ENCODE data around the gene TRIM24.

The TRIM24 gene

GRCh38 chr7:138542183-138542582, 82.1 kb downstream of the TRIM24 start:
- no peak for DNase-seq

DNA sequence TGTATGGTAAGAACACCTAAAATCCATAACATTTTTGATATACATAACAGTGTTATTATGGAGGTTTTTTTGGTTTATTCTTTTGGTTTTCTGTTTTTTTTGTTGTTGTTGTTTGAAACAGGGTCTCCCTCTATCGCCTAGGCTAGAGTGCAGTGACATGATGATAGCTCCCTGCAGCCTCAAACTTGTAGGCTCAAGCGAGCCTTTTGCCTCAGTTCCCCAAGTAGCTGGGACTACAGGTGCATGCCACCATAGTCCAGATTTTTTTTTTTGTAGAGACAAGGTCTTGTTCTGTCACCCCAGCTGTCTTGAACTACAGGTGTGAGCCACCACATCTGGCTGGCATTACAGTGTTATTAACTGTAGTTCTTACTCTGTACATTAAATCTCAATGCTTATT, 83.7 kb downstream of the TRIM24 start:
- DNase-seq: no peak

DNA sequence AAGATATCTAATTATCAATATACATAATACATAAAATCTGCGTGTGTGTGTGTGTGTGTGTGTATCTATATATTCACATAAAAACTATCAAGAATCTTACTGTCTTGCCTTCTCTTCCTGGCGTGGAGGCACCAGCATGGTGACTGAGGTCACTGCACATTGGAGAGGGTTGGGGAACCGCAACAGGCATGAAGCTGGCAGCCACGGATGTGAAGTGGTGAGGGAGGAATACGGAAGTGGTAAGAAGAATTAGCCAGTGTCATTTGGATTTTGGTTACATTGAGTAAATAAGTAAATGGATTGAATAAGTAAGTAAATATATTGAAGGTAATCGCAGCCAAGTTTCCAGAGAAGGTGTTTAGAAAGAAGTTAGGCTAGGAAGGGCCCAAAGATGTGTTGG, 85.1 kb downstream of the TRIM24 start:
- DNase-seq: no peak

- DNase-seq: no peak
Measured at GRCh38 chr7:138546064-138546619, 86.1 kb downstream of the TRIM24 start.

DNA sequence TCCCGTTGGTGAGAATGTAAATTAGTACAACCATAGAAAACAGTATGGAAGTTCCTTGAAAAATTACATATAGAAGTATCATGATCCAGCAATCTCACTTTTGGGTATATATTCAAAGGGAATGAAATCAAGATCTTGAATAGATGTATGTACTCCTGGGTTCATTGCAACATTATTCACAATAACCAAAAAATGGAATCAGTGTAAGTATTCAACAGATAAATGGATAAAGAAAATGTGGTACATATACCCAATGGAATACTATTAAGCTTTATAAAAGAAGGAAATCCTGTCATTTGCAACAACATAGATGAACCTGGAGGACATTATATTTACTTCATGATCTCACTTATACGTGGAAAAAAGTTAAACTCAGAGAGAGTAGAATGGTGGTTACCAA, 86.8 kb downstream of the TRIM24 start:
- DNase-seq: no peak

DNA sequence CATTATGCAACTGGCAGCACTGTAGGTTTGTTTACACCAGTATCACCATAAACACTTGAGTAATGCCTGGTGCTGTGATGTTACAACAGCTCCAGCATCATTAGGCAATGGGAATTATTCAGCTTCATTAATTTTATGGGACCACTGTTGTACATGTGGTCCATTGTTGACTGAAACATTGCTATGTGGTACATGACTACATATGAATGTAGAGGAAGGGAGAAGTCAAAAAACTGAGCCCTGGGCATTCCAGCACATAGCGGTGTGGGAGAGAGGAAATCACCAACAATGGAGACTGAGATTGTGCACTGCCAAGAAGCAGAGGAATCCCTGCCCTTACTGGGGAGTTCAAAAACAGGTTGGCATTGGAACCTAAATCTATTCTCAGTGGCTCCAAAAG, 89.0 kb downstream of the TRIM24 start:
- DNase-seq: no peak

- DNase-seq: no peak
Measured at GRCh38 chr7:138550337-138550736, 90.3 kb downstream of the TRIM24 start.

DNA sequence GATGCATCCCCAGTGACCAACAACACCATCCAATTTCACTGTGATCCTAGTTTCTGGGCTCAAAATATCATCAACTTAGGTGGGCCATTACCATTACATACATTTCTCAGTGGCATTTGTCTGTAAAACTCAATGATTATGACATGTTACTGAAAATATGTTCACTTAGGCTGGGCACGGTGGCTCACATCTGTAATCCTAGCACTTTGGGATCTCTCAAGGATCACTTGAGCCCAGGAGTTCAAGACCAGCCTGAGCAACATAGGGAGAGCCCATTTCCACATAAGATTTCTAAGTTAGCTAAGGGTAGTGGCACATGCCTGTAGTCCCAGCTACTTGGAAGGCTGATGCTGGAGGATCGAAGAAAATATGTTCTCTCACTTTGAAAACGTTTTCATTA, 91.0 kb downstream of the TRIM24 start:
- DNase-seq: no peak

DNA sequence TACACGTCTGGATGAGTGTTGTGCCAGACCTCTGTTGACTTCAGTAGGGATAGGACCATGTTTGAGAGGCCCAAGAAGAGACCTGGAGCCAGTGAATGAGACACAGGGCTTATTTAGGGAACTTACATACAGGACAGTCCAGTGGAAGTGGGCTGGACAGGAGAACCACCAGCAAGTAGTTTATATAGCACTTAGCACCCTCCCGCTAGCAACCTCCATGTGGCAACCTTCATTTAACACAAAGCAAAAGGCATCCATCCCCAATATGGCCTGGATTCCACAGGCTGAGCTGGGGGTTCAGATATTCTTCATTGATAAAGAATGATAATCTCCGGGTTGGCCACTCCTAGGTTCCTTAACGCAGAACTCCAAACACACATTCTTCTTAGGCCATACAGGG, 93.7 kb downstream of the TRIM24 start:
- DNase-seq: no peak

DNA sequence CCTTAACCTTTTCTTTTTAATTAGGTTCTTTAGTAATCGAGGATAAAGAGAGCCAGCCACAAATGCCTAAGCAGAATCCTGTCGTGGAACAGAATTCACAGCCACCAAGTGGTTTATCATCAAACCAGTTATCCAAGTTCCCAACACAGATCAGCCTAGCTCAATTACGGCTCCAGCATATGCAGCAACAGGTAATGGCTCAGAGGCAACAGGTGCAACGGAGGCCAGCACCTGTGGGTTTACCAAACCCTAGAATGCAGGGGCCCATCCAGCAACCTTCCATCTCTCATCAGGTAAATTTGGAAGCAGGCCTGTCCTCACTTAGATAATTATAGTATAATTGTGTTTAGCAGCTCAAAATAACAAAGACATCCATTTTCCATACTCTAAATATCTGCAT, 94.6 kb downstream of the TRIM24 start:
- no peak for DNase-seq

GRCh38 chr7:138555684-138556083, 95.6 kb downstream of the TRIM24 start:
- no peak for DNase-seq

- no peak for DNase-seq
Measured at GRCh38 chr7:138556771-138557484, 96.9 kb downstream of the TRIM24 start.

DNA sequence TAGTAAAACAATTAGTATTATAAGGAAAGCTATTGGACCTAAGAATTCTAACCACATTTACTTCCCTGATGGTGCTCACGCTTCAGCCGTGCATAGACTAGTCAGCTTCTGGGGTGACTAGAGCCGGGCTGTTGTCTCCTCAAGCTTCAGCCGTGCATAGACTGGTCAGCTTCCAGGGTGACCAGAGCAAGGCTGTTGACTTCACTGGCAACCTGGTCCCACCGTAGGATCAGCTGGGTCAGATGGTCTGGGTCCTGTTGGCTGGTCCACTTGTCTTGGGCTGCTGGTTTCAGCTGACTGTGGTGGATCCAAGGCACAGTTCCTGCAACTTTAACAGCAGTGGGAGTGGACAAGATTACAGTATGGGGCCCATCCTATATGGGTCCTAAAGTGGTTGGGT, 99.4 kb downstream of the TRIM24 start:
- DNase-seq: no peak

GRCh38 chr7:138563808-138564207, 103.7 kb downstream of the TRIM24 start:
- no peak for DNase-seq

GRCh38 chr7:138564365-138564764, 104.3 kb downstream of the TRIM24 start:
- no peak for DNase-seq

- no peak for DNase-seq
Measured at GRCh38 chr7:138565071-138565450, 105.0 kb downstream of the TRIM24 start.

DNA sequence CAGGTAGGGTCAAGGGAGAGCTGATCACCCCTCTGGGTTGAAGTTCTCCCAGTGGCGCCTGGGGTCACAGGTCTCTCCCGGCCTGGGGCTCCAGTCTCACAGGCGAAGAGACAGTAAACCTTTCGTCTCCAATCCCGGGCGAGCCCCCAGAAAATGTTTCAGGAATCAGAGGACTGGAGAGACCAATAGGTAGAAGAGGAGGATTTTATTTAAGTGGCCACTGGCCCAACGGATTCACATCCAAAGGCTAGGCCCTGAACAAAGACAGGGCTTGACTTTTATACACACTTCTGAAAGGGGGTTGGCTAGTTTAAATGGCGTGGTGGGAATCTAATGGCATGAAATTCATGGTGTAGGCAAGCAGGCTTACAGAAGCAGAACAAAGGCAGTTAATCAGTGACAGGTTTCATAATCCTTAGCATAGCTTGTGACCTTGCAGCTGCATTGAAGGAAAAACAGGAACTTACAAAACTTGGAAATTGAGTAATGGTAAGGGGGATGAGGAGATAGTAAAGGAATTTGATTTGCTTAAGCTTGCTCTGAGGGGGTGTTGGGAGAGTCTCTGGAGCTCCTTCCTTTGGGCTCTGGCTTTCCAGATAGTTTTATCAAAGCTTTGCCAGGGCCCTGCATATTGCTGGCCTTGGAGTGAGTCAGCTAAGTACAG, 105.5 kb downstream of the TRIM24 start:
- DNase-seq: no peak

DNA sequence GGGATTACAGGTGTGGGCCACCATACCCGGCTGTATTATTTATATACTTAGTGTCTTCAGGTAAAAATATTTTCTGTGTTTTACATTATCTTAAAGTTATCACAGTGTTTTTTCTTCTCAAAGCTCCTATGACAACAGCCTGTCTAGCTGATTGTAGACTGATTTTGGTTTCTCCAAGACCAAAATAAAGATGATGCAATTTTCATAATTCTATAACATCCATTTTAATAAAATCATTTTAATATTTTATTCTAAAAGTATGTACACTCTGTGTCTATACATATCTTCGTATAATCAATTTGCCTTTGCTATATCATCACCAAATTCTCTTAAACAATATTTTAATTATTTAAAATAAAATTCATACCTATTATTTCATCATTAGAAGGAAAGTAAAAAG, 108.6 kb downstream of the TRIM24 start:
- no peak for DNase-seq

GRCh38 chr7:138569418-138569817, 109.4 kb downstream of the TRIM24 start:
- no peak for DNase-seq

DNA sequence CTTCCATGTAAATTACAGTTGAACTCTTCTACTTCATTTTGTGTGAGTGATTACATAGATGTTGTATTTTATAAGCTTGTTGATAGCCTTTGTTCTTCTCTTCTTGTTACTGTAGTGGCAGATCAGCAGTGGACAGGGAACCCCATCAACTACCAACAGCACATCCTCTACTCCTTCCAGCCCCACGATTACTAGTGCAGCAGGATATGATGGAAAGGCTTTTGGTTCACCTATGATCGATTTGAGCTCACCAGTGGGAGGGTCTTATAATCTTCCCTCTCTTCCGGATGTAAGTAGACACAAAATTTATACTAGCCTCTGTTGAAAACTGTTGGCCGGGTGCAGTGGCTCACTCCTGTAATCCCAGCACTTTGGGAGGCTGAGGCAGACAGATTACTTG, 110.7 kb downstream of the TRIM24 start:
- DNase-seq: no peak

- no peak for DNase-seq
Measured at GRCh38 chr7:138573741-138574140, 113.7 kb downstream of the TRIM24 start.

GRCh38 chr7:138575897-138576428, 115.9 kb downstream of the TRIM24 start:
- DNase-seq: no peak

- DNase-seq: no peak
Measured at GRCh38 chr7:138579136-138579535, 119.1 kb downstream of the TRIM24 start.

DNA sequence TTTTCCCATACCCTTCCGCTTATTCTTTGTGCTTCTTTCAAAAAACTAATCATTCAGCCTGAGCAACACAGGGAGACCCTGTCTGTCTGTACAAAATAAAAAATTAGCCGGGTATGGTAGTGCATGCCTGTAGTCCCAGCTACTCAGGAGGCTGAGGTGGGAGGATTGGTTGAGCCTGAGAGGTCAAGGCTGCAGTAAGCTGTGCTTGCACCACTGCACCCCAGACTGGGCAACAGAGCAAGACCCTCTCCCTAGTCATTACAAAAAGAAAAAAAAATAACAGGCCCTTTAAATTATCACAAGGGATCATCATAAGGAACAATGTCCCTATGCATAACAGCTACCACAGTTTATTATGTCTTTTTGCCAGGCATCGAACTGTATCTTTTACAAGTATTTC, 119.6 kb downstream of the TRIM24 start:
- DNase-seq: no peak
